Measurements from ENCODE around the gene AGBL1.

AGBL1 gene

GRCh38 chr15:86165265-86166211, 85.9 kb downstream of the AGBL1 start:
- no peak for DNase-seq

- no peak for DNase-seq
Observed at GRCh38 chr15:86167841-86168240, 88.2 kb downstream of the AGBL1 start.

- DNase-seq = no peak
Observed at GRCh38 chr15:86178845-86179244, 99.2 kb downstream of the AGBL1 start.

GRCh38 chr15:86183596-86184491, 104.2 kb downstream of the AGBL1 start:
- DNase-seq = peak; percentile 58

GRCh38 chr15:86193716-86194380, 114.2 kb downstream of the AGBL1 start:
- no peak for DNase-seq

- DNase-seq = no peak
Observed at GRCh38 chr15:86197770-86198169, 118.1 kb downstream of the AGBL1 start.

GRCh38 chr15:86199467-86200145, 119.9 kb downstream of the AGBL1 start:
- DNase-seq = no peak

GRCh38 chr15:86201313-86202008, 121.8 kb downstream of the AGBL1 start:
- no peak for DNase-seq

GRCh38 chr15:86203462-86203861, 123.8 kb downstream of the AGBL1 start:
- no peak for DNase-seq

- DNase-seq = no peak
Observed at GRCh38 chr15:86205096-86205495, 125.4 kb downstream of the AGBL1 start.

- DNase-seq = no peak
Observed at GRCh38 chr15:86213420-86213819, 133.7 kb downstream of the AGBL1 start.

GRCh38 chr15:86213888-86214287, 134.2 kb downstream of the AGBL1 start:
- no peak for DNase-seq

GRCh38 chr15:86221119-86221518, 141.4 kb downstream of the AGBL1 start:
- no peak for DNase-seq

GRCh38 chr15:86229306-86229705, 149.6 kb downstream of the AGBL1 start:
- no peak for DNase-seq

- no peak for DNase-seq
Observed at GRCh38 chr15:86229936-86230335, 150.3 kb downstream of the AGBL1 start.

GRCh38 chr15:86231864-86232721, 152.4 kb downstream of the AGBL1 start:
- DNase-seq = peak; percentile 40

- DNase-seq = no peak
Observed at GRCh38 chr15:86235667-86236066, 156.0 kb downstream of the AGBL1 start.

GRCh38 chr15:86236356-86237110, 156.9 kb downstream of the AGBL1 start:
- no peak for DNase-seq

GRCh38 chr15:86237111-86237500, 157.4 kb downstream of the AGBL1 start:
- no peak for DNase-seq
